ENCODE measurements around the gene ELF4.
A peak's percentile ranks its signal among the peaks of the same experiment; 100 is the strongest.
"Not testable (repeated sequence)": the region's sequence is repeated elsewhere in the genome, so short reads cannot be mapped to it uniquely, and the experiment has no call there.

ELF4 gene

DNA sequence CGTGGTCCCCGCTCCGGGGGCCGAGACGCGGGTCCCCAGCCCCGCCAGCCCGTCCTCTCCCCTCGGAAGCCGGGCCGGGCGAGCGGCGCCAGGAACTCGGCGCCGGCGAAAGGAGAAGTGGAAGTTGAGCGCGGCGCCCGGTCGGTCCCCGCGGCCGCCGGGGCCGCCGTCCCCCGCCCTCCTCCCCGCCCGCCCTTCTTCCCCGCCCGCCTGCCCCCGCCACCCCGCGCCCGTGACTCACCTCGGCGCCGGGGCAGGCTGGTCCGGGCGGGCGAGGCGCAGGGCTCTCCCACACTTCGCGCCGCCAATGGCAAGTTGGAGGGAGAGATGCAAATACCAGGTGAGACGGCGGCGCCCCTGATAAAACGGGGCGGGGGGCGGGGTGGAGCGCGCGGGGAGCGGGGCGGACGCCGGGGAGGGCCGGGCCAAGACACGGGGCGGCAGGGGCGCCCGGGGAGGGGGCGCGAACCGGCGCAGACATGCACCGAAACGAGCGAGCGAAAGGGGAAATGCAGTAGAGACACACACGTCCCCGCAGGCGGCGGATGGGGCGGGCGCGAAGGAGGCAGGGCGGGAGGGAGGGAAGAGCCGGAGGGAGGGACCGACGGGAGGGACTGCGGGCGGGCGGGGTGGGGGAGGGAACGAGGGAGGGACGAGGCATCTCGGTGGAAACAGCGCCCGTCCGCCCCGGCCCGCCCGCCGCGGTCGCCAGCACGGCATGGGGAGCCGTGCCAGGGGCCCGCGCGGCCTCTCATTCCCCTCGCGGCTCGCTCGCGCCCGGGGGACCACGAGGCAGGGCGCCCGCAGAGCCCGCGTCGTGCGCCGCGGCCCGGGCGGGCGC, at the start of gene ELF4:
Gene ELF4 (minus strand): TSS at position 119 of the 841 bp plus-strand sequence. CDS start 29,167 bp downstream, outside the sequence.
- DNase-seq: peak; percentile 33 to 43

DNA sequence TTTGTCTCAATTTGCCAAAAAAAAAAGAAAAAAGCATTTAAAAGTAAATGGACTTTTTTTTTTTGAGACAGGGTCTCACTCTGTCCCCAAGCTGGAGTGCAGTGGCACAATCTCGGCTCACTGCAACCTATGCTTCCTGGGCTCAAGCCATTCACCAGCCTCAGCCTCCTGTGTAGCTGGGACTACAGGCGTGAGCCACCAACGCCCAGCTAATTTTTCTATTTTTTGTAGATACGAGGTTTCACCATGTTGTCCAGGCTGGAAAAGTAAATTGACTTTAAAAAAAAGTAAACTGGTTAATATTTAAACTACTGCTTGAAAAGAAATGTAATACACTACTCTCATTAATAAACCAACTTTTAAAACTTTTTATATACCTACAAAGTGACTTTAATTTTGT, 49.5 kb upstream of the ELF4 start:
- DNase-seq: no peak

DNA sequence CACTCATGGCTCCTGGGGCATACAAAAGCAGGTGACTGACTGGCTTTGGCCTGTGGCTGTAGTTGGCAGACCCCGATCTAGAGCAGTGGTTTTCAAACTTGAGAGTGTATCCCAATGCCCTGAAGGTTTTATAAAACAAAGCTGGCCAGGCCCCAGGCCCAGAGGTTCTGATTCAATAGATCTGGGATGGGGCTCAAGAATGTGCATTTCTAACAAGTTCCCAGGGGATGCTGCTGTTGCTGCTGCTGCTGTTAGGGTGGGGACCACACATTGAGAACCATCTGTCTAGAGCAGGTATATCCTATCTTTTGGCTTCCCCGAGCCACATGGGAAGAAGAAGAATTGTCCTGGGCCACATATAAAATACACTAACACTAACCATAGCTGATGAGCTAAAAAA, 48.0 kb upstream of the ELF4 start:
- DNase-seq: no peak

DNA sequence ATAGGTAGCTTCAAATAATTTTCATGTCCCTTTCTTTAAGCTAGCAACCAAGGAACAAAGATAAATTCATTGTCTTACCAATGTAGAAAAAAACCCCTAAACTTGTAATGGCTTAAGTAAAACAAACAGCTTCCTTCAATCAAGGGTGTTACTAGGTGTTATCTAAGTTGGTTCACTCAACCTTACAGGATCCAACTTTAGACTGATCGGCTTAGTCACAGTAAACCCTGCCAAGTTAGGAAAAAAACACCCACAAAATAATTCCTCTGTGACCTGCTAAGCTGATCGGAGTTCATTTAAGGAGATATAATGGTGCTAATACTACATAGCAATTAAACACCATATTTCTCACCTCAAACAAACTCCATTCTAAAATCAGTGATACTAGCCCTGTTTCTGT, 45.3 kb upstream of the ELF4 start:
- no peak for DNase-seq

DNA sequence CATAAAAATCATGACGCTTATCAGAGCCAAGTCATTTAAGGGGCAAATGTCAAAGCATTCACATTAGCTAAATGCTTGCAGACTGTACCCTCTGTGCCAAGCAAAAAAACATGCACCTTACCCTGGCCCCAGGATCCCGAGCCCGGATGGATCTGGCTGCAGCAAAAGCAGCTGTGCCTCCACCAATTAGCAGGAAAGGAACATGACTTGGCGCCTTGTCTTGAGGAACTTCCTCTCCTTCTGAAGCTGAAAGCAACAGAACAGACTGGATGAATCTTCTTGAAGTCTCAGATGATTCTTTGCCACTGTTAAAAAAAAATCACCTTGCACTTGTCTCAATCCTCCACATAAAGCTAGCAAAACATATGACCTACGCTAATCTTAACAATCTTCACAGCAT, 37.3 kb upstream of the ELF4 start:
- no peak for DNase-seq

DNA sequence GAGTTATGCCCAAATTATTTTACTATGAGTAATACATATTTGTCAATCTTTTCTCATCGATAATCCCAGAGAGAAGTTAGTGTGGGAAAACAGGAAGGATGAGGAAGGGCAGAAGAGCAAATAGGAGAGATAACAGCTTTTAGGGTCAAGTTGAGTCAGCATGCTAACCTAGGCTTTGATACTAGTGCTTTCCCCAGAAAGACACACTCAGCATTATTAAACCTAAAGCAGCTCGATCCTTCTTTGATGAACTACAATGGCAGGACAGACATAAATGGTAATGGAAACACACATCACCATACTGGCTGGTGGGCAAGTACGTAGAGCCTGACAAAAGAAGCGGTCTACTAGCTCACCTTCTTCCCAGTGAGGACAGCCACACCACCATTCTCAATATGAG, 34.8 kb upstream of the ELF4 start:
- no peak for DNase-seq

DNA sequence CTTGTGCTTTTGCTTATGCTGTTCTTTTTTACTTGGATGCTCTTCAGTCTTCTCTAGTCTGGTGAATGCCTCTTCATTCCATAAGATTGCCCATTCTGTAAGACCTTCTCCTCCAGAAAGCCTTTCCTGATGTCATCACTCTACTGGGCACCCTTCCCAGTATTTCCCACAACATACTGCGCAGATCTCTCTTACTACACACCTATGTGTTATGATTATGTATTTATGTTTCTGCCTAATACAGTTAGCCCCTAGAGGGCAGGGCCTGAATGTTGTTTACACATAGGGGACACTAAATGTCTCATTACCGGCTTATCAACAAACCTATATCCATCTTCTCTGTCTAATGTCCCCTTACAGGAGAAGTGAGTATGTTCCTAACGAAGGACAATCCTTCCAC, 34.2 kb upstream of the ELF4 start:
- DNase-seq: no peak

DNA sequence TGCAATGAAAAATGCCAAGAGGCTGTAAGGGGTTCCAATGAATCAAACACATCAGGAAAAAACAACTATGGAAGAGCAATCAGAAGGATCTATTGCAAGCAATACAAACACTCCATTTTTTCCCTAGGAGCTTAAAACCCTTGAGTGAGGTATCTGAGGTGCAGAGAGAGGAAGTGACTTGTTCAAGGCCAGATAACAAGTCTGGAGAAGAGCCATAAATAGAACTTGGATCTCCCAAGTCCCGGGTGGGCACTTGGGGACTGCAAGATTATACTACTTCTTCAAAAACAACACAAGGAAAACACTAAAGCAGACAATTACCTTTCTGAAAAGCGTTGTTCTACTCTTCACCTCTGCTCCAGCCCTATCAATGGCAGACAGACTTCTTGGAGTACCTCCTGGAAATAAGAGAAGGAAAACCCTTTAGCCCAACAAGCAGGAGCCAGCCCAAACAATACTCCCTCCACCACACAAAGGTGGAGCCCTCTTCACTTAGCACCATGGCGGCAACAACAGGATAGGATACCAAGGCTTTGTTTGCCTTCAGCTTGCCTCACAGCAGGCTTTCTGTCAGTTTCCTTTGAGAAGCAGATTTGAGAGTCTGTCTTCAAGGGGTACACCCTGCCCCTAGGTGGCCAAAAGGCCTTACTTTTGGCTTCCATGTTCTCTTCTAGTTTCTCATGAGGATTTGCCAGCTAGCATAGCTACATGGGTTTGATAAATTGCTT, 29.3 kb upstream of the ELF4 start:
- DNase-seq: no peak

DNA sequence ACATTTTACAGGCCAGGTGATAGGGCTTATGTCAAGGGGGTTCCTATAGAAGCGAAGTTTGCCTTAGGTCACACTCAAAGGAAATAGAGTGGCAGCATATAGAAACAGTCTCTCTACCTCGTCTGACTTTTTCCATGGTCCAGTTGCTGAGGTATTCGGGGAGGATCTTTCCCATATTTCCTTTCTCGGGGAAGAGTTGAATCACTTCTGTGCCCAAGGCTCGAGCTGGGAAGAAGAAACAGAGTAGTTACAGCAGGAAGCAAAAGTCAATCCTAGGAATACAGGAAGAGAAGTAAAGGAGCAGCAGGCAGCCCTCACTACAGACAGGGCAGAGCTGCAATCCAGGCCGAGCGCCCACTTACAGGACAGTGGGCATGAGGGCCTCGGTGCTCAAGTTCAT, 26.7 kb upstream of the ELF4 start:
- no peak for DNase-seq

DNA sequence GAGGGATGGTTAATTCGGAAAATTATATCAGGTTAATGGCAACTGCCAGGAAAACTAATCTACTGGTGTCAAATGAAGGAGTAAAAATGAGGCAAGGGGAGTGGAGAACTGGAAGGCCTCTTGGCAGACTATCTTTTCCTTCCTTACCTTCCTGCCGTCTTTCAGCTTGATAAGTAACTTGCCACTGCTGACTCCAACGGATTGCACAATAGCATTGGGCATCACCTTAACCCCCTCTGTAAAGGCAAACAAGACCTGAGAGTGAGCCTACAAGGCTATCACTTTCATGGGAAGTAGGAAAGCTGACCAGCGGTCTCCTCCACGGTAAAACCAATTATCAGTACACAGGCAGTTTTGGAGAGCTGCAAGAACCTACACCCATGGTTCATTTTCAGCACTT, 26.2 kb upstream of the ELF4 start:
- DNase-seq: no peak

DNA sequence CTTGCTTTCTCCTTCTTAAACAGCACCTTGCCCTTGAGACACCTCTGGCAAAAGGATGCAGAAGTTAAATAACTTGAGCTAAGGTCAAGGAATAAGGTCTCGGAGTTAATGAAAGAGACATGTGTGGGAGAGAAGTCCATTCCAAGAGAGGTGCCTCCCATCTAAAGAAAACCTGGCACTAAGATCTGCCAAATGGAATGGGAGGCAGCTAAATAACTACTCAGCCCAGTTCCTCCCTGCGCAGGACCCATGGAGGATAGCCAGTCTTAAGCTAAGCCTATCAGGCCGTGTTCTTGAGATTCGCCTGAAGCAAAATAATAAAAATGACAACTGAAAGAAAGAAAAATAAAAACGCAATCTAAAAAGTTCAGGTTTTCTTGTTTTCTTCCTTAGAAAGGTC, 20.7 kb upstream of the ELF4 start:
- DNase-seq: no peak

DNA sequence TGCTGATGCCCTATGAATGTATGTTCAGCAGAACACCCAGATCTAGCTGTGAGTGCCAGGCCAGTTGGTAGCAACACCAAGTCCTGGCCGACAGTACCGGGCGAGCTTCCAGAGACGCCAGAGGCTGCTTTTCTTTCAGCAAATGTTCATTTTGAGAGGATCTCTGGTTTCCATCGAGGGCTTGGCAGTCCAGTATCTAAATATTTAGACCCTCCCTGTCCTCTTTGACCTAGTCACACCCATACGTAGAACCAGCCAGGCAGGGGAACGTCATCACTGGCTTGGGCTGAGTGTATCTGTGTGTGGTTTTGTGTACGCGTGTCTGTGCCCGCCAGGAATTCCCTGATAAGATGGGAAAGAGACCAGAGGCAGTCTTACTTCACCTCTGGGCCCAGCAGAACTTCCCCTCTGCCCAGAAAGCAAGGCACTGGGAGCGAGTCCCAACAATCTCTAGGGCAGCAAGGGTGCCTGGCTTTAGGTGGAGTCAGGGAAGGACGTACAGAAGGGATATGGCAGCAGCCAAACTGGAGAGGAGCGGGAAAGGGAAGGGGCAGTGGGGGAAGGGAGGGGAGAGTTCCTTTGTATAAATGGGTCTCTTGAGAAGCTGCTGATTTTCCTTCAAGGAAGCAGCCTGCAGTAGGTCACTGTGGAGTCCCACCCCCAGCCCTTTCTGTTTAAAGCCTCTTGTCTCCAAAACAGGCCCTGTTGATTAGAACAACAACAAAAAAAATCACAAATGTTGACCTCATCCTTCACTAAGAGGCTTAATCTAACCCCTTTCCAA, 15.0 kb upstream of the ELF4 start:
- DNase-seq: no peak

DNA sequence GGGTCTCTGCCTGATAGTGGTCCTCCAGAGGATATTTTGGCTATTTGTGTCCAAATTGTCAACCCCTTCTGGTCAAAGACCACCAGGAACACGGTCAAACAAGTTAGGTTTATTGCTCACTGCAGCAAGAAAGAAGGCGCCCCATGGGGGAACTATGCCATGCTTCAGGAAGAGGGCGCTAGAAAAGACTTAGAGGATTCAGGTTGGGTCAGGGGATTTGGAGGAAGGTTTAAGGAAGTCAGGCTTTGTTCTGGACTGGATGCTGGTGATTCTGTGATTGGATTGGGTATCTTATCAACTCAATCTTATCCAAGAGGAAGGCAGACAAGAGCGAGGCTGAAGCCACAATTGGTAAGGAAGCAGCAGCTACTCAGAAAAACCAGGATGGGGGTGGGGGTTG, 14.3 kb upstream of the ELF4 start:
- DNase-seq: no peak

DNA sequence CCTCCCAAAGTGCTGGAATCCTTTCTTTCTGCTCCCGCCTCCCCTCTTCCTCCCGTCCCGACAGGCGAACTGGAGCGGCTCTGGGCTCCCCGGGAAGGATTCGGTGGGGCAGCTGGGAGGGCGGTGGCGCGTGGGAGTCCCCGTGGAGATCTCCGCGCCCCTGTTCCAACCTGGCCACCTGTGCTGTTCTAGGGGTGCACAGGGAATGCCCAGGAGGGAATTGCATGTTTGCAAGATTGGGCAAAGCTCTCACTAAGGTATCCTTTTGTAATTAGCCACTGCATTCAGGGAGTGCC, 11.2 kb upstream of the ELF4 start:
- DNase-seq: no peak

DNA sequence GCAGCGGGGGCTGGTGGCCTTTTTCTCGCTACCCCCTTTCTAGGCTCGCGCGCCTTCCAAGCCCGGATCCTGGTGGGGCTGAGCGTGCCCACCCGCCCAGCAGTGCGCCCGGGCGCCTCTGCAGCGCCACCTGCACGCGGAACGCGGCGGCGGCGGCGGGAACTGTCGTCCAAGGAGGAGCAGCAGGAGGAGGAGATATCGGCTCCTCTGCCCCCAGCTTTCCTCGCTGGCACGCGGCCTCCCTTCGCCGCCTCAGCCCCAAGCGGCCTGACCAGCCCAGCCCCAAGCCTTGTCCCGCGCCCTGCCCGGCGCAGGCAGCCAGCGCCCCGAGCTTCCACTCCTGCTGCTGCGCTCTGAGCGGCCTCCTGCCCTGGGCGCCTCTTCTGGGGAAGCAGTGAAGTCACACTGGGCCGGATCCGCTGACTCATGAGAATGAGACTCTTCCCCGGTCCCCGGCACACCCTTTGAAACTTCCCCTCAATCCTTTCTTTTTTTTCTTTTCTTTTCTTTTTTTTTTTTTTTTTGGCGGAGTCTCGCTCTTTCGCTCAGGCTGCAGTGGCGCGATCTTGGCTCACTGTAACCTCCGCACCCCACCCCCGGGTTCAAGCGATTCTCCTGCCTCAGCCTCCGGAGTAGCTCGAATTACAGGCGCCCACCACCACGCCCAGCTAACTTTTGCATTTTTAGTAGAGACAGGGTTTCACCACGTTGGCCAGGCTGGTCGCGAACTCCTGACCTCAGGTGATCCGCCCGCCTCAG, 10.6 kb upstream of the ELF4 start:
- DNase-seq: peak; percentile 54 to 65

DNA sequence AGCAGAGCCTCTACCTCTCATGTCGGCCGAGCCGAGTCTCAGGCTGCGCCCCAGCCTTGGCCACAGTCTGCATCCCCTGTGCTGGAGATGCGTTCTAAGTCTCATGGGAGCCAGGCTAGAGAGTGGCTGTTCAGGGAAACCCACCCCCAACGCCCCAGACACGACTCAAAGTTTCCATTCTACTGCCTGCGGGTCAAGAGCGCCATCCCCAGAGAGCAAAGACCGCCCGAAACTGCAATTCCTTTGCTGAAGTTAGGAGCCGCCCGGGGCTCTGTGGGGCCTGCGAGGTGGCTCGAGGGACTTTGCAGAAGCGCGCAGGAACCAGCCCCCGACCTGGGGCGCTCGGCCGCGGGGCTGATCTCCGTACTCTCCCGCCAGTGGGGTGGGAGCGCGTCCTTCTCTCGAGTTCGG, 10.0 kb upstream of the ELF4 start:
- no peak for DNase-seq

DNA sequence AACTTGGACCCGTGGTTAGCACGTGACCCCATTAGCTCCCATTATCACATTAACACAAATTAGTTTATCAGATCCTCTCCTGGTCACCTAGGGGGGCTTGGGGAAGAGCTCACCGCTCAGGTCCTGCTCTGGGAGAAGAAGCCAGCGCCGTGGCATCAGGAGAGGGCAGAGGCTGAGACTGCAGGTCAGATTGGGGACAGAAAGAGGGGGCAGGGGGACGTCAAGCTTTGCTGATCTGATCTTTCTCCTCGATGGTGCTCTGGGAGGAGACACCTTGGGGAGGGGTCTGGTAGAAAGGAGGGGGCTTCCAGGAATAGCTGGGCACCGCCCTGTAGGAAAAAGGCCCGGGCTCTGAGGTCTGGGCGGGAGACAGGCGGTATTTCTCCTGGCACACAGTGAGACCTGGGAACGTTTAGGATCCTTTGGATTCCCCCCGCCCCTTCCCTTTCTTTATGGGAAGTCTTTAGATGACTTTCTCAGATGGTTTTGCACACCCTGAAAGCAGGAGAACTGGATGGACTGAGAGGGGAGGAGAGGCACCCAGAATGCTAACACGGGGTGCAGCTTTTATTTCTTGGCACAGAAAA, 9.1 kb upstream of the ELF4 start:
- no peak for DNase-seq

DNA sequence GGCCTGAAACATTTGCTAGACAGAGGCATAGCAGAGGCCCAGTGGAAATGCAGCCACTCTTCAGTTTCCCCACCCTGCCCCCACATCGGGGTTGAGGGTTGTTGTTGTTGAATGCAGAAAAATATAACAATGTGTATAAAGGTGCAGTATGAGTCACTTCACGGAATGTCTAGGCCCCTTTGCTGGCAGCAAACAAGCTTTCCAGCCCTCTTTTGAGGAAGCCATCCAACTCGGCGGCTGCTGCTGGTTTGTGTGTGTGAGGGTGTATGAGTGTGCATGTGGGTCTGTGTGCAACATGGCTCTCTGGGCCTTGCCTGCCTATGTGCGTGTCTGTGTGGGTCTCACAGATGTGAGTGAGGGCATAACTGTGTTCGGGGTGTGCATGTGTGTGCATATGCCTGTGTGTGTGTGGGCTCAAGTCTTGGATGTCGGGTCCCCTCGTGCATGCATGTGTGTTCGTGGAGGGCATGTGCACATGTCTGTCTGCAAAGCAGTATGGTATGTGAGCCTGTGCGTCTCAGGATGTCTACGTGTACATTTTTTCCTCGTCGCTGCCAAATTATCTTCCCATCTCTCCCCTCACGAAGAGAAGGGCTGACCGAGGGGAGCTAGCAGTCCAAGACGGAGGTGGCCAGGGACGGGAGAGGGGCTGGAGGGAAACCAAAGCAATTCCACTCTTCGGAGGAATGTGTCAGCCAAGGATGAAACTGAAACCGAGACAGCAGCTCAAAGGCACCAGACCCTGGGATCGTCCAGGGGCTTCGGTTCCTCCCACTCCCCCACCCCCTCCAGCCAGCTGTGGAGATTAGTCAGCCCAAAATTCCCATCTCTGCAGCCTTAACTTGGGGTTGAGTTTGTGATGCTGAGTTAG, 8.4 kb upstream of the ELF4 start:
- DNase-seq: peak in 1 of 2 donors; percentile 33

DNA sequence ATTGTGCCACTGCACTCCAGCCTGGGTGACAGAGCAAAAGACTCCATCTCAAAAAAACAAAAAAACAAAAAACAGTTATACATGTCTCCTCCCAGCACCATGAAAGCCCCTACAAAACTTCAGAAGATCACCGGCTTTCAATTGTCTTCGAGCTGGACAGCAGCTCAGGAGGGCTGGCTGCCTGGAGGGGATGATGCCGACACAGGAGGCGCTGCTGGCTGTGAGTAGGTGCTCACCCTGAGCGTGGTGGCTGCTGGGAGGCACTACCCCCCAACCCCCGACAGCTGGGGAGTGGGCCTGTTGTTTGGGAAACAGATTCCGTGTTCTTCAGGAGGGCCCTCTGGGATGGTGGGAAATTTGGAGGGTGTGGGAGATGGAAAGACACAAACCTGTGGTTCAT, 6.9 kb upstream of the ELF4 start:
- DNase-seq: no peak

DNA sequence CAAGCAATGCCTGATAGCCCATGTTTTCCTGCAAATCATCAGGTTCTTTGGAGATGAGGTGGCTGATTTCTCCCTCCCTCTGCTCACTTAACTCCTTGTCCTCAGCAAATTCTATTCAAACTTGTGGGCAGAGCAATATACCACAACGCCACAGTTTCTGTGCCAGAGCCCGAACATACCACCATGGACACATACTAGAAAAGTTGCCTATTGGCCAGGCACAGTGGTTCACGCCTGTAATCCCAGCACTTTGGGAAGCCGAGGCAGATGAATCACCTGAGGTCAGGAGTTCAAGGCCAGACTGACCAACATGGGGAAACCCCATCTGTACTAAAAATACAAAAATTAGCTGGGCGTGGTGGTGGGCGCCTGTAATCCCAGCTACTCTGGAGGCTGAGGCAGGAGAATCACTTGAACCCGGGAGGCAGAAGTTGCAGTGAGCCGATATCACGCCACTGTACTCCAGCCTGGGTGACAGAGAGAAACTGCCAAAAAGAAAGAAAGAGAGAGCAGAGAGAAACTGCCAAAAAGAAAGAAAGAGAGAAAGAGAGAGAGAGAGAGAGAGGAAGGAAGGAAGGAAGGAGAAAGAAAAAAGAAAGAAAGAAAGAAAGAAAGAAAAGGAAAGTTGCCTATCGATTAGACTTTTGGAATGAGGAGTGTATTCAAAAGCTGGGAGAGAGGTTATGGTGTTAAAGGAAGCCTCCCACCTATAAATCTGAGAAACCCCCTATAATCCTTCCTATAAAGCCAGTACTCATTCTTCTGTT, 5.0 kb upstream of the ELF4 start:
- DNase-seq: not testable (repeated sequence)

DNA sequence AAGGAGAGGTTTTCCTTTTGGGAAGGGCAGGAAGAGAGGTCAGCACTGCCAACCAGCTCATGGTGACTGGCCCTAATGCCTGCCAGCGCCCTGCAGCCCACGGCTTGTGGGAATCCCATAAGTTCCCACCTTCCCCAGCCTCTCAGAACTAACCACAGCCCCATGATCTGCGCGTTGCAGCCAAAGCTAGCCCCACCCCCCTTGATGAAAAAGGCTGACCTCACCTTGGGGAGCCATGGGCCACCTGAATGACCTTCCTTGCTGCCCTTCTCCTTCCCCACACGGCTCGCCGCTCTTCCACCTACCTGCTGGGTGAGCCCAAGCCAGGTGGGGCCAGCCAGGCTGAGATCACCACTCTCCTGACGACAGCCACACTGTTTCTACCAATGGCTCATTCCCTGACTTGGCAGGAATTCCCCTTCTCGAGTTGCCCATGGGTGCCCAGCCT, 3.9 kb upstream of the ELF4 start:
- DNase-seq: peak in 1 of 2 donors; percentile 68
